Ascending aorta (tissue), 2 donors: Measurements from ENCODE around the gene CABLES1. TPM values are rescaled to one million over a fixed set of nuclear protein-coding genes. Genes with fewer than 3 reads are reported as not detected.
"Not testable (repeated sequence)": the region's sequence is repeated elsewhere in the genome, so short reads cannot be mapped to it uniquely, and the experiment has no call there.

ENCODE experiments used
- DNase-seq, 2 donors: peaks; one replicate each; pipeline ENCODE4 v3.0.0-alpha.2; 2019; ENCODE audit warnings: low spot score in 2 of 2
- H3K27ac ChIP-seq, 2 donors: fragments of 200-600 bp; sonication (generic); one replicate each; pipeline ENCODE4 v1.5.1; 2016 to 2017; ENCODE audit warnings: mild to moderate bottlenecking in 1 of 2
- H3K27me3 ChIP-seq: fragments of 200-600 bp; sonication (generic); one replicate; pipeline ENCODE4 v1.5.1; 2017
- H3K36me3 ChIP-seq, 2 donors: fragments of 200-600 bp; sonication (generic); one replicate each; pipeline ENCODE4 v1.5.1; 2016
- H3K4me1 ChIP-seq, 2 donors: fragments of 200-600 bp; sonication (generic); one replicate each; pipeline ENCODE4 v1.5.1; 2016 to 2017; ENCODE audit warnings: mild to moderate bottlenecking in 1 of 2
- H3K4me3 ChIP-seq, 2 donors: fragments of 200-600 bp; sonication (generic); one replicate each; pipeline ENCODE4 v1.5.1; 2016 to 2017; ENCODE audit warnings: mild to moderate bottlenecking in 1 of 2
- H3K9me3 ChIP-seq, 2 donors: fragments of 200-600 bp; sonication (generic); one replicate each; pipeline ENCODE4 v1.5.1; 2016
- CTCF ChIP-seq, 3 experiments: fragments of 200-600 bp in 2 of 3; fragments of 450-650 bp in 1 of 3; sonication (generic) in 2 of 3; IDR thresholded peaks; one replicate each; pipeline ENCODE4 v1.5.1; 2016 to 2019; ENCODE audit warnings: antibody characterized with exemption in 3 of 3, mild to moderate bottlenecking in 1 of 3, moderate library complexity in 1 of 3
- intact Hi-C: fragments of 100-400 bp; cut with DNase I; formaldehyde crosslinking; loops from one replicate; pipeline ENCODE4 v1.15.1; 2023
- total RNA-seq: library from RNA; depleted of rRNA; stranded (reverse); fragments of >200 nt; gene quantifications from one replicate; pipeline ENCODE4 v1.1.0, GENCODE V29; 2016

CABLES1 gene
- total RNA-seq, 1 donor from 2014 or later = 5.4 TPM

- Histone ChIP-seq H3K27me3 (no peaks in the 10 kb centered on the region), H3K36me3 (no peaks in the 10 kb centered on the region), H3K27ac (no peak overlapping the region), H3K4me1 (no peaks in the 10 kb centered on the region), H3K4me3 (no peak overlapping the region), H3K9me3 (no peaks in the 10 kb centered on the region)
- TF ChIP-seq CTCF (IDR thresholded peaks at IDR 0.05) = no peak
- intact Hi-C loops = no loop called here
- no peak for DNase-seq
These were observed 148.7 kb downstream of the CABLES1 start for GRCh38 chr18:23283916-23284430.

DNA sequence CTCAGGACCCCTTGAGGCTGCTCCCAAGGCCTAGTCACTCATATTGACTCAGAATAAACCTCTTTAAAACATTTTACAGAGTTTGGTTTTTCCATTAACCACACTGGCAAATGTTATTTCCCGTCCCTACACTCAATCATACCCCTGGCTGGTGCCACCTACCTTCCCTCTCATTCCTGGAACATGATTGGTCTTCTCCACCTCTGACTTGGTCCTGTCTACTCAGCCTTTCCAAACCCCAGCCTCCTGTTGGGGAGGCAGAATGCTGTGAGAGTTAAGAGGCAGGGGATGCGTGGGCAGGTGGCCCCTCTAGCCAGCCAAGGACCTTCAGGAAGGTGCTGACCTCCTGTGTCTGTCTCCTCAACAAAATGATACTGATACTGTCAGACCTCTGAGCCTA is 149.3 kb downstream of the CABLES1 start:
- intact Hi-C loops = no loop called here
- no peak for TF ChIP-seq CTCF (IDR thresholded peaks at IDR 0.05)
- Histone ChIP-seq H3K27me3 (no peaks in the 10 kb centered on the region), H3K4me3 (no peak overlapping the region), H3K36me3 (no peaks in the 10 kb centered on the region), H3K4me1 (no peaks in the 10 kb centered on the region), H3K27ac (no peak overlapping the region), H3K9me3 (no peaks in the 10 kb centered on the region)
- DNase-seq = no peak

- H3K27ac ChIP-seq, H3K9me3 ChIP-seq, intact Hi-C loops, H3K36me3 ChIP-seq, DNase-seq, H3K27me3 ChIP-seq, H3K4me3 ChIP-seq, H3K4me1 ChIP-seq: not testable (repeated sequence)
These were observed 150.3 kb downstream of the CABLES1 start for GRCh38 chr18:23285581-23285980.

- intact Hi-C loops = no loop called here
- TF ChIP-seq CTCF (IDR thresholded peaks at IDR 0.05) = no peak
These were observed 156.3 kb downstream of the CABLES1 start for GRCh38 chr18:23291456-23292205.

GRCh38 chr18:23300231-23300805 is 165.0 kb downstream of the CABLES1 start:
- no peak for TF ChIP-seq CTCF (IDR thresholded peaks at IDR 0.05)
- Histone ChIP-seq H3K9me3 (no peaks in the 10 kb centered on the region), H3K4me3 (no peak overlapping the region), H3K4me1 (peaks cover 0 to 5% of the 10 kb centered on the region in 2 donors), H3K27me3 (no peaks in the 10 kb centered on the region), H3K27ac (peak overlapping the region; percentile 34 to 54), H3K36me3 (no peaks in the 10 kb centered on the region)
- intact Hi-C loops = no loop called here
- no peak for DNase-seq

More at GRCh38 chr18:23291456-23292205, 156.3 kb downstream of the CABLES1 start:
- DNase-seq = no peak
- peak overlapping the region in 1 of 2 donors; percentile 35 for H3K27ac ChIP-seq
- peaks cover 3 to 12% of the 10 kb centered on the region in 2 donors for H3K4me1 ChIP-seq
- H3K27me3 ChIP-seq = no peaks in the 10 kb centered on the region
- no peaks in the 10 kb centered on the region for H3K9me3 ChIP-seq
- H3K4me3 ChIP-seq = no peak overlapping the region
- H3K36me3 ChIP-seq = no peaks in the 10 kb centered on the region

- no peak for TF ChIP-seq CTCF (IDR thresholded peaks at IDR 0.05)
- no peaks in the 10 kb centered on the region for H3K9me3 ChIP-seq
- peaks cover 0 to 5% of the 10 kb centered on the region in 2 donors for H3K4me1 ChIP-seq
- no peak overlapping the region for H3K4me3 ChIP-seq
- H3K27ac ChIP-seq = peak overlapping the region in 1 of 2 donors; percentile 54
- intact Hi-C loops = no loop called here
- no peaks in the 10 kb centered on the region for H3K27me3 ChIP-seq
- no peak for DNase-seq
- no peaks in the 10 kb centered on the region for H3K36me3 ChIP-seq
These were observed 166.7 kb downstream of the CABLES1 start for GRCh38 chr18:23301972-23302371.
